Measurements from ENCODE around the gene ALDH1A3. TPM values are rescaled to one million over a fixed set of nuclear protein-coding genes. Genes with fewer than 3 reads are reported as not detected.

Gene ALDH1A3
- total and polyA plus RNA-seq, 2 of the 4 experiments (the other 2 are of a cell fraction) = 3.1 to 5.0 TPM

GRCh38 chr15:100958326-100959065, 78.9 kb downstream of the ALDH1A3 start:
- Histone ChIP-seq H3K9me3 (ENCODE audit: control insufficient read depth, insufficient read depth, low read length) (no peaks in the 10 kb centered on the region), H3K36me3 (ENCODE audit: control insufficient read depth, insufficient read depth, low read length) (no peaks in the 10 kb centered on the region), H3K9ac (ENCODE audit: low read depth, low read length) (peak overlapping the region; percentile 42), H2AFZ (replicated peaks; ENCODE audit: low read length, poor library complexity) (peak overlapping the region; percentile 62), H4K5ac (ENCODE audit: low read depth, low read length) (peak overlapping the region; percentile 99), H4K8ac (ENCODE audit: low read depth in 2 of 2, low read length in 2 of 2) (peak overlapping the region; percentile 53 to 81; a peak in 3 of 4 replicates), H2BK120ac (ENCODE audit: low read depth, low read length) (peak overlapping the region; percentile 42; the same call in 1 of the 2 replicates), H3K4me2 (ENCODE audit: low read depth, low read length) (peak overlapping the region; percentile 96), H3K4me3 (ENCODE audit: insufficient read depth, low read depth, low read length) (no peak overlapping the region), H2BK20ac (ENCODE audit: low read depth, low read length) (no peak overlapping the region; the same call in 1 of the 2 replicates), H3K56ac (ENCODE audit: extremely low read depth, insufficient read depth, low read length) (peak overlapping the region; percentile 34; the same call in 1 of the 2 replicates), H4K91ac (ENCODE audit: insufficient read depth, low read depth, low read length) (peak overlapping the region; percentile 81), H2BK15ac (ENCODE audit: low read depth, low read length) (peak overlapping the region; percentile 33; the same call in 1 of the 3 replicates), H3K27me3 (ENCODE audit: control insufficient read depth, insufficient read depth, low read length) (no peaks in the 10 kb centered on the region), H2AK9ac (replicated peaks; ENCODE audit: low read depth, low read length, poor library complexity) (peak overlapping the region; percentile 74), H4K20me1 (ENCODE audit: insufficient read depth, low read length) (no peaks in the 10 kb centered on the region), H3K14ac (replicated peaks; ENCODE audit: low read depth, low read length) (0 out of 2 replicates have a peak overlapping the region, but pooled peaks have one; percentile 48), H3K18ac (ENCODE audit: low read depth, low read length) (peak overlapping the region; percentile 98), H2BK5ac (ENCODE audit: low read depth, low read length, poor library complexity, severe bottlenecking) (peak overlapping the region; percentile 96), H3K23ac (ENCODE audit: low read depth, low read length) (peak overlapping the region; percentile 57; the same call in 1 of the 2 replicates), H3K9me1 (ENCODE audit: insufficient read depth, low read length) (no peaks in the 10 kb centered on the region), H3K4ac (ENCODE audit: low read depth, low read length) (peak overlapping the region; percentile 67; the same call in 1 of the 2 replicates), H3K27ac (ENCODE audit: insufficient read depth, low read length) (peak overlapping the region; percentile 89), H3K79me1 (ENCODE audit: low read depth in 1 of 2, low read length in 2 of 2) (peaks cover 12% of the 10 kb centered on the region in 2 experiments; a peak in 2 of 4 replicates), H2AK5ac (ENCODE audit: low read depth, low read length) (no peak overlapping the region), H3K4me1 (ENCODE audit: control insufficient read depth, insufficient read depth, low read length) (peaks cover 14% of the 10 kb centered on the region)
- peak; percentile 85 for ATAC-seq (ENCODE audit: low read depth)
- peak; percentile 71 for DNase-seq
- dilution Hi-C loops (cut with HindIII; ENCODE audit: low sequenced_read_pairs, unreplicated experiment) (no loop called here), in situ Hi-C loops (cut with MboI; ENCODE audit: low sequenced_read_pairs) (no loop called here), intact Hi-C loops (cut with micrococcal nuclease) (no loop called here)
- TF ChIP-seq MXI1 (IDR thresholded peaks at IDR 0.05; ENCODE audit: borderline replicate concordance, low read depth, low read length) (no peak), BHLHE40 (IDR thresholded peaks at IDR 0.05; ENCODE audit: low read depth, low read length) (no peak), POLR2A (IDR thresholded peaks at IDR 0.05; ENCODE audit: low read depth, low read length) (no peak), RFX5 (IDR thresholded peaks at IDR 0.05; ENCODE audit: low read depth, low read length) (no peak), FOS (IDR thresholded peaks at IDR 0.05; ENCODE audit: low read depth, low read length) (no peak), CHD1 (IDR thresholded peaks at IDR 0.05; ENCODE audit: low read depth, low read length) (no peak; the same call in 1 of the 2 replicates), ELK1 (IDR thresholded peaks at IDR 0.05; ENCODE audit: borderline replicate concordance, low read depth, low read length) (no peak), NFE2L2 (IDR thresholded peaks at IDR 0.05; ENCODE audit: low read depth, low read length) (no peak), MAFK (IDR thresholded peaks at IDR 0.05; ENCODE audit: low read depth, low read length) (no peak), RCOR1 (IDR thresholded peaks at IDR 0.05; ENCODE audit: insufficient replicate concordance, low read length) (no peak), CTCF (conservative IDR thresholded peaks at IDR 0.05; ENCODE audit: low read depth, low read length) (no peak), CEBPB (IDR thresholded peaks at IDR 0.05; ENCODE audit: low read depth, low read length) (no peak)
- no CpG with 5 or more reads among the region's 10 CpGs for WGBS, 2 experiments (ENCODE audit: extremely low coverage in 2 of 2, insufficient read length in 1 of 2)
- POLR2A ChIA-PET (ENCODE audit: unreplicated experiment) = interaction anchor here (0.6 kb wide), 1 partner anchor 880 kb away, joined by 4 read pairs; no protein-coding TSS in a partner anchor
- no TSS peak for BruUV-seq (replicated peaks)
- CTCF ChIA-PET = interaction anchor here (0.9 to 1.4 kb wide), 2 partner anchors 15 to 35 kb away, joined by 3 read pairs; no protein-coding TSS in a partner anchor

Measured in IMR-90 (cell line).